Rectal smooth muscle tissue (tissue), 1 donor: ENCODE data around the gene HCCS.

Source experiments
- H3K27ac ChIP-seq: one replicate; pipeline ENCODE4 v1.7.0; 2013; ENCODE audit warnings: low read depth, low read length, inconsistent platforms
- H3K27me3 ChIP-seq: one replicate; pipeline ENCODE4 v1.7.0; 2013; ENCODE audit warnings: low read length; ENCODE audit not compliant: control insufficient read depth, insufficient read depth
- H3K36me3 ChIP-seq: one replicate; pipeline ENCODE4 v1.7.0; 2013; ENCODE audit warnings: low read length; ENCODE audit not compliant: control insufficient read depth, insufficient read depth
- H3K4me1 ChIP-seq: one replicate; pipeline ENCODE4 v1.7.0; 2013; ENCODE audit warnings: low read length; ENCODE audit not compliant: control insufficient read depth, insufficient read depth
- H3K4me3 ChIP-seq: one replicate; pipeline ENCODE4 v1.7.0; 2013; ENCODE audit warnings: low read length
- H3K9ac ChIP-seq: one replicate; pipeline ENCODE4 v1.7.0; 2013; ENCODE audit warnings: low read length

Gene HCCS

DNA sequence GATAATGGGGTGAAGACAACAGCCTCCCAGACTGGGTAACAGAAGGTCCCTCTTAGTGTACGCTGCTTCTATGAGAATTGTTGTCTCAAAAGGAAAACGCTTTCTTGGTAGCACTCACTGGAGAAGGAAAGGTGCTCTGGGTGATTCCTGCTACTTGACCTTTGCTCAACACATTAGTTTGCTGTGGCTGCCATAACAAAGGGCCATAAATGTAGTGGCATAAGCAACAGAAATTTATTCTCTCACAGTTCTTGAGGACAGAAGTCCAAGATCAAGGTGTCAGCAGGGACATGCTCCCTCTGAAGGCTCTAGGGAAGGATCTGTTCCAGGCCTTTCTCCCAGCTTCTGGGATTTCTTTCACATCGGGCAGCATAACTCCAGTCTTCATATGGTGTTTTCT, 19.0 kb downstream of the HCCS start:
- Histone ChIP-seq H3K27me3 (no peaks in the 10 kb centered on the region), H3K4me1 (no peaks in the 10 kb centered on the region), H3K36me3 (no peaks in the 10 kb centered on the region), H3K9ac (no peak overlapping the region), H3K27ac (no peak overlapping the region), H3K4me3 (no peak overlapping the region)

DNA sequence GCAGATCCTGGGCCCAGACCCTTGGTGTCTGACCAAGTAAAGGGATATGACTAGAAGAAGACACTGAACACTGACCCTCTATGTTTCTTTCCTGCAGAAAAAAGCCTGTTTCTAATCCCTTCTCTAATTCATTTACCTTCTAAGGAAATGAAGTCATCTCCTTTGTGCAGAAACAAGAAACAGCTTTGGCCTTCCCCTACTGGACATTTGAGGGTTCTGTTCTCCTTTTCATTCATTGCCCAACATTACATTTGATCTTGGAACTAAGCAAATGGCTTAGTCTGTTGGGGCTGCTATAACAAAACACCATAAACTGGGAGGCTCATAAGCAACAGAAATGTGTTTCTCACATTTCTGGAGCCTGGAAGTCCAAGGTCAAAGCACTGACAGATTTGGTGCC, 20.0 kb downstream of the HCCS start:
- no peaks in the 10 kb centered on the region for H3K4me1 ChIP-seq
- H3K9ac ChIP-seq = no peak overlapping the region
- H3K36me3 ChIP-seq = no peaks in the 10 kb centered on the region
- H3K27ac ChIP-seq = no peak overlapping the region
- H3K4me3 ChIP-seq = no peak overlapping the region
- H3K27me3 ChIP-seq = no peaks in the 10 kb centered on the region

DNA sequence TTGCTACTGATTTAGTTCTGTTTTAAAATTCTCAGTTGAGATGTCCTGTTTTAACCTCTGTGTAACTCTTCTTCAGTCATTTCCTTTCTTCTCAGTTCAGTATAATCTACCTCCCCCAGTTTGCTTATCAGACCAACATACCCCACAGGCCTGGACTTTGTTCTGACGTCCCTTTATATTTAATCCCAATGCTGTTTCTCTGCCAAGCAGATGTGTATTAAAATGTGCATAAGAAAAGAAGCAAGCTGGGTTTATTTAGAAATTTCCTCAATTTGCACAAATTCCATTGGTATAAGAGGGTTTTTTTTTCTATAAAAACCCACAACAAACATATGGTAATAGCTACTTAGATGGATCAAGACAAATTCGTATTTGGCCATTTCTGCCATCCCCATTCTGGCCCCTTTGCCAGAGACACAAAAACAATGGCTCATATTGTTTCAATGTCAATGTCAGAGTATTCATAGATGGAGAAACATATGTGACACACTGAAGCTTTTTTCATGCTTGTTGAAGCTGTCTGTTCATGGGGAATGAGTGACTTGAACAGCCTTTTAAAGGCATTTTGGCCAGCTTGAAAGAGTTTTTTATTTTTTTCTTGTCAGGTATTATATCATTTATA, 24.5 kb downstream of the HCCS start:
- Histone ChIP-seq H3K4me1 (no peaks in the 10 kb centered on the region), H3K4me3 (no peak overlapping the region), H3K36me3 (no peaks in the 10 kb centered on the region), H3K27ac (no peak overlapping the region), H3K27me3 (no peaks in the 10 kb centered on the region), H3K9ac (no peak overlapping the region)

DNA sequence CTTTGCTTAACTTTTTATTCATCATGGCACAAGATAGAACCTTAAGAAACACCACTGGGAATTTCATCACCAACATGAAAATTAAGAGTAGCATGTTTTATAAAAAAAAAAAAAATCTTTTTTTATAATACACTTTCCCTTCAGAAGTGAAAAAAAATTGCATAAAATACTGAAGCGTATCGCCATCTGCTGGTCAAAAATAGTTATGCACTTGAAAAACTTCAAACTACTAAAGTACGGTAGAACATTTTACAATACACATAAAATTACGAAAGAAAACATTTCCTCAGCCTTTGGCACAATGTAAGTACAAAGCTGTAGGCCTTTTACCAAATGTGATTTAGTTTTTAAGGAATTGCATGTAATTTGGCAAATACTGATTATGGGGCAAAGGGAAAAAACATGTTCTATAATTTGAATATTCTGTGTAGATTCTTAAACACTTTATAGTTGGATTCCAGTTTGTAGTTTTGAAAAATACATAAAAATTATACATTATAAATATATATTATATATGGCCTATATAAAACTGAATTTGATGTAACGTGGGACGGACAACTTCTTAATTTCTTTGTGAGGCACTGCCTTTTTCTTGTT, 26.5 kb downstream of the HCCS start:
- H3K4me3 ChIP-seq = no peak overlapping the region
- H3K27me3 ChIP-seq = no peaks in the 10 kb centered on the region
- H3K36me3 ChIP-seq = no peaks in the 10 kb centered on the region
- no peak overlapping the region for H3K27ac ChIP-seq
- no peak overlapping the region for H3K9ac ChIP-seq
- H3K4me1 ChIP-seq = no peaks in the 10 kb centered on the region

DNA sequence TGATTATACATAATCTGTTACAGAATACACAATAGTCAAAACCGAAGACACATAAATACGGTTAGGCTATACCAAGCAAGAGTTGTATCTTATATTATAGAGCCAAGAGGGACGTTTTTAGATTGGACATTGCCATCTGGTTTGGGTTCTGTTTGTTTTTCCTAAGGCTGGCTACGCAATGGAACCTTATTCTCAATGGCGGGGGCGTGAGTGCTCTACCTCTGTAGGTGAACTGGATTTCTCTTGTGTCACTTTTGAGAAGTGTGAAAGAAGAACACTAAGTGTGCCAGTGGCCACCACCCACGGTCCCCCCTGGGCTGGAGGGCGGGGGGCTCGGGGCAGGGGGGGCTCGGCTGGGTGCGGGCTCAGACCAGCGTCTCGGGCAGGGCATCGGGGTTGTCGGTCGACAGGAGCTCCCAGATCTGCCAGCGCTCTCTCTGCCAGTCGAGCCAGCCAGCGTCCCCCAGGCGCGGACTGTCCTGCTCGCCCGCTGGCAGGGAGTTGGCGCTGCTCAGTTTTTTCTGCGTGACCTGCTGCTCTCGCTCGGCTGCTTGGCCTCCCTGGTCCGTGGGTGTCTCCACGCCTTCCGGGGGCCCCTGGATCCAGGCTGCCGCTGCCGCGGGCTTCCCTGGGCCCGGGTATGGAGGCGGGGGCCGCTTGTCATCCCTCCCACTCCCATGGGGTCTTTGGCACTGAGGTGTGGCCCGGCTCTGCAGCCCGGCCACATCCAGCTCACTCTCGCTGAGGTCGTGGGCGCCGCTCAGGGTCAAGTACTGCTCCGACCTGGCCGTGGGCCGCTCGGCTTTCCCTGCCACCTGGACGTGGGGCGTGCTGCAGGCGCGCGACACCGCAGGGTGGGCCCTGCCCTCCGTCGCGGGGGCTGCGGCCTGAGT, 27.6 kb downstream of the HCCS start:
- Histone ChIP-seq H3K9ac (no peak overlapping the region), H3K27me3 (no peaks in the 10 kb centered on the region), H3K4me1 (no peaks in the 10 kb centered on the region), H3K4me3 (no peak overlapping the region), H3K27ac (no peak overlapping the region), H3K36me3 (no peaks in the 10 kb centered on the region)

DNA sequence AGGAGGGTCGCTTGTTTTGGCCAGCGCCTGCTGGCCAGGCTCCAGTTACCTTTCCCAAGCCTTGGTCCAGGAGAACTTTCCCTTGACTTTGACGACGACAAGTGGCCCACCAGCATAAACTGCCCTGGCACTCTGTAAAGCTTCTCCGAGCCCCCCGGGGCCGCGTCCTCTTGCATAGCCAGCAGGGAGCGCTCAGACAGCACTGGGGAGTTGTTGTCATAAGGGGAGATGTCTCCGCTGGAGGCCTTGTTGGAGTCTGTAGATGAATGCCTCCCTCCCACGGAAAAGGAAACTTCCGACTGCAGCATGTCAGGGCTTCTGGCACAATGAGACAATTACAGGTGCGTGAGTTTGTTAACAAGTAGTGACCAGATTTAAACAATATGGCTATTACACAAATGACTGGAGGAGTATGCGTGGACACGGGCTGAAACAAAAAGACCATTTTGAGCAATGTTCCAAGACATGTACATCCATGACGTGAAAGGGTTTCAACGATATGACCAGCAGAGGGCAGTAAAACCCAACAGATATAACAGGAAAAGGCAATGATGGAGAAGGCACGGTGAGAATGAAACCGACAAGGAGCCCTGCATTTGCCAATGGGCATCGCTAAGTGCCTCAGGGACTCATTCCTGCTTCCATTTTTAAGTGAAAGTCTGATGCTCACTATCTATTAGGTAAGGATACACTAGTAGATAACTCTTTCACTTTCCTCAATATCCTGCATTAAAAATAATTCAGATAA, 33.0 kb downstream of the HCCS start:
- H3K4me3 ChIP-seq = no peak overlapping the region
- H3K27me3 ChIP-seq = no peaks in the 10 kb centered on the region
- H3K9ac ChIP-seq = no peak overlapping the region
- no peaks in the 10 kb centered on the region for H3K4me1 ChIP-seq
- no peak overlapping the region for H3K27ac ChIP-seq
- no peaks in the 10 kb centered on the region for H3K36me3 ChIP-seq

DNA sequence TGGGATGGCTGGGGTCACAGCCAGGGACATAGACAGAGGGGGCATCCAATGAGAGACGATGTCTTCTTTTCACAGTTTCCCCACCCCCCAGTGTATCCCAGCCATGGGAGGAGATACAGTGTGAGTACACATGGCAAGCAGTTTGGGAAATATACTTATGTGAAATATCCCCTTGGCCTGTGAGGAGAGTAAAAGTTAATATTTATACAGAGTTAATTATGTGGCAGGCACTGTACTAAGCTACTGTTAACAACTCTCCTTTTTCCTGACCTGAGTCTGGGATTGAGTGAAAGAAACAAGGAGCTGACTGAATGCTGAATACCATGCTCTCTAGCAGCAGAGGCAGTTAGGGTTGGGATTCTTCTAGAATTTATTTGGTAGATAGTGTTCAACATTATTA, 35.3 kb downstream of the HCCS start:
- Histone ChIP-seq H3K36me3 (no peaks in the 10 kb centered on the region), H3K27me3 (no peaks in the 10 kb centered on the region), H3K4me1 (no peaks in the 10 kb centered on the region), H3K9ac (no peak overlapping the region), H3K27ac (no peak overlapping the region), H3K4me3 (no peak overlapping the region)

DNA sequence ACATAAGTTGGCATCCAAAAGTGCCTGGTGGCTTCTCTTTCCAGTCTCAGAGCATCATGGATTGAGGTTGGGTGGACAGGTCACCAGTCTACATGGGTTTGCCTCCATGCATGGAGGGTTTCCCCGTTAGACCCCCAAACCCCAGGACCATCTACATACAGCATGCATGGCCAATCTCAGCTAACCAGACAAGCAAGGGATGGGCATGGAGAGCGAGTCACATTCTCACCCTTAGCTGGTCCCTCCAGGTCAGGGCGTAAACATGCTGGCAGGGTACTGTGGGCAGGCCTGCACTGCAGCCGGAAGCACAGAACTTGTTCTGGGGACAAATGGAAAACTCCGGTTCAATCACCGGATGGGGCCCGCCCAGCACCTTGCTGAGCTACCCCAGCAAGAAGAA, 37.3 kb downstream of the HCCS start:
- Histone ChIP-seq H3K4me3 (no peak overlapping the region), H3K27me3 (no peaks in the 10 kb centered on the region), H3K27ac (no peak overlapping the region), H3K36me3 (no peaks in the 10 kb centered on the region), H3K9ac (no peak overlapping the region), H3K4me1 (no peaks in the 10 kb centered on the region)

DNA sequence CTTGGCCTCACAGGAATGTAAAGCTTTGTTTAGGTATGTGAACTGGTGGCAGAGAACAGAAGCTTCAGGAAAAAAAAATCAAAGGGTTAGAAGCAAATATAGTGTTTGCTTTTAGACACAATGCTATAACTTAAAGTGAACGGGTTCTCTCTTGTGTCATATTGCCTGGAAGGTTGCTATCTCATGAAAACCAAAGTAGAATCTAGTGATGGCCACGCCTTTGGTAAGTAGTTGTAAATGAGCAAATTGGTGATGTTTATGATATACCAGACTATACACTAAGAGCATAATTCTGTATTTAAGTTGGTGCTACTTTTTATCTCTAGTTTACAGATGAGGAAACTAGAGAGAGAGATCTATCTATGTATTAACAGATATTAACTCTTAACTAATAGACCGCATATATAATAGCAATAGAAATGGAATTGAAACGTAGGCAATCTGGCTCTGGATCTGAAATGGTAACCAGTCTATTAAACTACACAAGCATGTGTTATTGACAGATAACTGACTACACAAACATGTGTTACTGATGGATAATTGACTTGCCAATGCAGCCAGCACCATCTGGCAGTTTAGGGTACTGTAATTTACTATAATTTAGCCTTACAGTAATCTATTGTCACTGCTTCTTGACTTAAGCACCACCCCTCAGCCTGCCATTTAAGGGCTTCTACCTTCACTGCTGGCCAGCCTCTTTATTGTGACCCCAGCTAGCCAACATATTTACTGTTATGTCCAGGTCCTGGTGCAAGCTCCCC, 40.8 kb downstream of the HCCS start:
- H3K4me3 ChIP-seq = no peak overlapping the region
- H3K4me1 ChIP-seq = no peaks in the 10 kb centered on the region
- H3K27me3 ChIP-seq = no peaks in the 10 kb centered on the region
- no peak overlapping the region for H3K27ac ChIP-seq
- H3K9ac ChIP-seq = no peak overlapping the region
- H3K36me3 ChIP-seq = no peaks in the 10 kb centered on the region

DNA sequence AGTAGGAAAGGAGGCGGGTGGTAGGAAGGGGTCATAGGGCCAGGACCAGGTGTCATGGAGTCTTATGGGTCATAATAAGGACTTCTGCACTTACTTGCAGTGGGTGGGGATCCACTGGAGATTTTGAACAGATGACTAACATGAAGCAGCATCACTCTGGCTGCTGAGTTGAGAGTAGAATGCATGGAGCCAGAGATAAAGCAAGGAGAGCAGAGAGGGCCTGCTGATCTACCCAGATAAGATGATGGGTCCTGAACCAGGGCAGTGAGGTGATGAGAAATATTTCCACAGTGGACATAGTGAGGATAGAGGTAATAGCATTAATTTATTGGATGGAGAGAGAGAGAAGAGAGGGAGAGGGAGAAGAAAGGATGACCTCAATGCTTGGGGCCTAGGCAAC, 48.0 kb downstream of the HCCS start:
- Histone ChIP-seq H3K27me3 (no peaks in the 10 kb centered on the region), H3K4me3 (no peak overlapping the region), H3K9ac (no peak overlapping the region), H3K36me3 (no peaks in the 10 kb centered on the region), H3K4me1 (no peaks in the 10 kb centered on the region), H3K27ac (no peak overlapping the region)

DNA sequence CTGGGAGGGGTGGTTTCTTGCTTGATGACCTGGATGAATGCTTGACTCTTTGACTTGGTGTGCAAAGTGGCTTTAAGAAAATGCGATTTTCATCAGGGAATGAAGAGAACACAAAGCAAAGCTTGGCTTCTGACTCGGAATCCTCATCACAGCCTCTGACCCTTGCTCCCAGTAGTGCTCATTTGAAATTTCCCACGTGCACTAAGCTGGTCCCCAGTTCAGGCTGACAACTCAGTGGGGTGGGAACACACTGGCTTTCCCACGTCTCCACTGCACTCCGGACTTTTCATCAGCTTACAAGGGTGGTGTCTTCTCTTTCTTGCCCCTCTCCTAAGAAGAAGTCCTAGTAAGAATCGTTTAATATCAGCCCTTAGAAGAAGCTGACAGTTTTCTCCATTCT, 53.3 kb downstream of the HCCS start:
- H3K27ac ChIP-seq = no peak overlapping the region
- no peaks in the 10 kb centered on the region for H3K4me1 ChIP-seq
- H3K4me3 ChIP-seq = no peak overlapping the region
- H3K9ac ChIP-seq = no peak overlapping the region
- H3K27me3 ChIP-seq = no peaks in the 10 kb centered on the region
- H3K36me3 ChIP-seq = no peaks in the 10 kb centered on the region

DNA sequence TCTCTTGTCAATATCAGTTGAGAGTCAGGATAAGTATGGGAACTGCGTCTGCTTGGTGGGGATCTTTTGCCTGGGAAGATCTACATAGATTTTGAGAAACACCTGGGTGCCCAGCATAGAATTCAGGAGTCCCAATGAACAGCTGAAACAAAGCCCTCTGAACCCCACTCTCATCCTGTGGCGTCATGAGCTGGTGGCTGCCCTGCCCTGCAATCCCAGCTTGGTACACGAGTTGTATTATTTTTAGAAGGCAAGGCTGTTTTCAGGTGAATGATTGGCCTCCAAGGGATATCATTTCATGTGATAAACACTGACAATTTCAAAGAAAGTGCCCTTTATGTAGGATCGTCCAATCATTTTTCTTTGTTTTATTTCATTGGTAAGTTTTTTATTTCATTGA, 60.8 kb downstream of the HCCS start:
- no peaks in the 10 kb centered on the region for H3K36me3 ChIP-seq
- no peak overlapping the region for H3K9ac ChIP-seq
- no peaks in the 10 kb centered on the region for H3K27me3 ChIP-seq
- H3K27ac ChIP-seq = no peak overlapping the region
- H3K4me1 ChIP-seq = no peaks in the 10 kb centered on the region
- H3K4me3 ChIP-seq = no peak overlapping the region
